HG02588 (cell line): ENCODE measurements around the gene CT83.

Experiments used
- ATAC-seq: cut with Tn5 transposase; IDR thresholded peaks from one replicate; pipeline ENCODE4 v1.9.1; 2021; ENCODE audit warnings: mild to moderate bottlenecking, moderate library complexity; ENCODE audit not compliant: unreplicated experiment

The CT83 gene

GRCh38 chrX:116462822-116463221 is at the start of gene CT83:
Gene CT83 (minus strand): TSS chrX:116462976. CDS start chrX:116462856, 120 bp downstream.
- no peak for ATAC-seq

GRCh38 chrX:116499780-116500179 is 37.0 kb upstream of the CT83 start:
- no peak for ATAC-seq

- ATAC-seq, result no peak
Observed at GRCh38 chrX:116493271-116493670, 30.5 kb upstream of the CT83 start.

- ATAC-seq, result no peak
Observed at GRCh38 chrX:116490104-116490503, 27.3 kb upstream of the CT83 start.

- no peak for ATAC-seq
Observed at GRCh38 chrX:116480059-116480458, 17.3 kb upstream of the CT83 start.

GRCh38 chrX:116449156-116449555 is 13.6 kb downstream of the CT83 start:
- no peak for ATAC-seq

- no peak for ATAC-seq
Observed at GRCh38 chrX:116436358-116436816, 26.4 kb downstream of the CT83 start, which contains the start of gene SLC6A14. Gene SLC6A14 (plus strand): TSS chrX:116436606. CDS start chrX:116436710, 104 bp downstream.

GRCh38 chrX:116435597-116435996 is 27.2 kb downstream of the CT83 start:
- no peak for ATAC-seq

GRCh38 chrX:116427978-116428377 is 34.8 kb downstream of the CT83 start:
- ATAC-seq, result no peak

GRCh38 chrX:116417968-116418367 is 44.8 kb downstream of the CT83 start:
- no peak for ATAC-seq

GRCh38 chrX:116417214-116417613 is 45.6 kb downstream of the CT83 start:
- ATAC-seq, result no peak

GRCh38 chrX:116413273-116413672 is 49.5 kb downstream of the CT83 start:
- ATAC-seq, result no peak
